Stimulated activated CD8-positive, alpha-beta memory T cell treated with anti-CD3 and anti-CD28 coated beads, Interleukin-7, amount 100 ng/mL, for 4 hours (primary cell): ENCODE data around the gene RUVBL2.

Source experiments
- DNase-seq, 2 donors: peaks; one replicate each; pipeline ENCODE4 v3.0.0-alpha.2; 2020; ENCODE audit warnings: low read depth in 2 of 2

RUVBL2 gene

GRCh38 chr19:48988286-48988685 is 5.4 kb upstream of the RUVBL2 start:
- DNase-seq, result no peak

- DNase-seq, result no peak
Measured at GRCh38 chr19:48988860-48989259, 4.8 kb upstream of the RUVBL2 start.

- no peak for DNase-seq
Measured at GRCh38 chr19:48989701-48990291, 3.9 kb upstream of the RUVBL2 start.

GRCh38 chr19:48990400-48990799 is 3.3 kb upstream of the RUVBL2 start:
- DNase-seq, result no peak

- DNase-seq, result no peak
Measured at GRCh38 chr19:48991011-48991609, 2.6 kb upstream of the RUVBL2 start.

- DNase-seq, result no peak
Measured at GRCh38 chr19:48991873-48992580, 1.7 kb upstream of the RUVBL2 start.

- DNase-seq, result no peak
Measured at GRCh38 chr19:48992581-48993174, 1.0 kb upstream of the RUVBL2 start.

- DNase-seq, result no peak
Measured at GRCh38 chr19:48994035-48994386, 324 bp downstream of the RUVBL2 start.

GRCh38 chr19:48997972-48998371 is 4.3 kb downstream of the RUVBL2 start:
- DNase-seq, result no peak

- peak; percentile 32 to 56 for DNase-seq
Measured at GRCh38 chr19:48999481-49000325, 6.0 kb downstream of the RUVBL2 start.

- no peak for DNase-seq
Measured at GRCh38 chr19:49004133-49004532, 10.4 kb downstream of the RUVBL2 start.

GRCh38 chr19:49004964-49005614 is 11.4 kb downstream of the RUVBL2 start:
- no peak for DNase-seq

GRCh38 chr19:49006905-49007304 is 13.2 kb downstream of the RUVBL2 start:
- no peak for DNase-seq

- no peak for DNase-seq
Measured at GRCh38 chr19:49009828-49010227, 16.1 kb downstream of the RUVBL2 start.

GRCh38 chr19:49010453-49010852 is 16.8 kb downstream of the RUVBL2 start:
- DNase-seq, result no peak

GRCh38 chr19:49011194-49011593 is 17.5 kb downstream of the RUVBL2 start:
- no peak for DNase-seq

GRCh38 chr19:49014123-49014869 is 20.6 kb downstream of the RUVBL2 start:
- no peak for DNase-seq

GRCh38 chr19:49014870-49015255 is 21.2 kb downstream of the RUVBL2 start:
- DNase-seq, result no peak

GRCh38 chr19:49016067-49016839 is 22.6 kb downstream of the RUVBL2 start:
- DNase-seq, result no peak

GRCh38 chr19:49017041-49017665 is 23.5 kb downstream of the RUVBL2 start, which contains the start of gene LHB:
Gene LHB, minus strand, starts transcription at chr19:49017091. Its CDS starts 10 bp downstream, at chr19:49017081.
- DNase-seq, result no peak
